ENCODE results near the gene ZNF496. TPM values are rescaled to one million over a fixed set of nuclear protein-coding genes. Genes with fewer than 3 reads are reported as not detected.

ZNF496 gene
- total RNA-seq, 4 donors from 2014 or later, result 34.2 to 47.4 (median 39.7) TPM

DNA sequence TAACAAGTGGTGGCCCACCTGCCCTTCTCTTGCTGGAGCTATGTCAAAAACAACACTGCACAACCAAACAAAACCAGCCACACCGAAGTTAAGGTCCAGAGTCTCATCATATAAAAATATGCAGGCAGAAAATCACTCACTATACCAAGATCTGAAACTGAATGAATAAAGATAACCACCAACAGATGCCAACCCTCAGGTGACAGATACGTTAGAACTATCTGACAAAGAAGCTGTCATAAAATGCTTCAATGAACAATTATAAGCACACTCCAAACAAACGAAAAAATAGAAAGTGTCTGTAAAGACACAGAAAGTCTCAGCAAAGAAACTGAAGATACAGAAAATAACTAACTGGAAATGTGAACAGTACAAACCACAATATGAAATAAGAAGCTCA, 14.0 kb downstream of the ZNF496 start:
- intact Hi-C loops (cut with DNase I; ENCODE audit: low total_unique reads), result no loop called here
- ATAC-seq (no peak), DNase-seq (no peak)
- no peaks in the 10 kb centered on the region for H3K9me3 ChIP-seq
- TF ChIP-seq CTCF (IDR thresholded peaks at IDR 0.05 in 4 of 5, conservative IDR thresholded peaks at IDR 0.05 in 1 of 5) (no peak), POLR2A (IDR thresholded peaks at IDR 0.05) (no peak)
- peaks cover 0 to 45% of the 10 kb centered on the region in 2 donors for H3K36me3 ChIP-seq
- H3K4me3 ChIP-seq, result no peak overlapping the region
- in situ Hi-C loops (cut with MboI; ENCODE audit: low sequenced_read_pairs in 4 of 4), result no loop called here
- no peak overlapping the region for H3K27ac ChIP-seq
- no peaks in the 10 kb centered on the region for H3K4me1 ChIP-seq
- H3K27me3 ChIP-seq, result no peaks in the 10 kb centered on the region

DNA sequence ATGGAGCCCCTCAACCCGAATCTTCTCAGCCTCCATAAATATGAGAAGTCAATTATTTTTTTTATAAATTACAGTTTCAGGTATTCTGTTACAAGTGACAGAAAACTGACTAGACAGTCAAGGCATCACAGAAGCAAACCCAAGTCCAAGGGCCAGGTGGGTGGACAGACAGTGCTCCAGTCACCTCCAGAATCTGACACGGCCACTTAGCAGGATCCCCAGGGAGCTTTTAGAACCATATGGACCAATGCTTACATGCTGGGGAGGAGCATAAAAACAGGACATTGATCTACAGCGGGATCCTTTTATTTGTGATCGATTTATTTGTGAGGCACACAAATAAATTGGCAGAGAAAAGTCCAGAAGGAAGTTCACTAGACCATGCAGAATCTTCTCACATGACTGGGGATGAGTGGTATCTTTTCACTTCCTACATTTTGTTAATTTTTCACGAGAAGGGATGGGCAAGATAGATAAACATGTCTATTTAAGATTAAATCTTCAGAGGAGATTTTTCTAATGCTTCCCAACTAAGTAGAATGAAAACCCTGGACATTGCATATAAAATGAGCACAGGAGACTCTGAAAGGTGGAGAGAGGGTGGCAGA, 15.0 kb downstream of the ZNF496 start:
- intact Hi-C loops (cut with DNase I; ENCODE audit: low total_unique reads), result no loop called here
- ATAC-seq (no peak), DNase-seq (no peak)
- in situ Hi-C loops (cut with MboI; ENCODE audit: low sequenced_read_pairs in 4 of 4), result no loop called here
- Histone ChIP-seq H3K27me3 (no peaks in the 10 kb centered on the region), H3K27ac (no peak overlapping the region), H3K4me1 (no peaks in the 10 kb centered on the region), H3K9me3 (no peaks in the 10 kb centered on the region), H3K36me3 (peaks cover 0 to 35% of the 10 kb centered on the region in 2 donors), H3K4me3 (no peak overlapping the region)
- TF ChIP-seq CTCF (IDR thresholded peaks at IDR 0.05 in 4 of 5, conservative IDR thresholded peaks at IDR 0.05 in 1 of 5) (no peak), POLR2A (IDR thresholded peaks at IDR 0.05) (no peak)

GRCh38 chr1:247304031-247304430, 27.6 kb downstream of the ZNF496 start:
- Histone ChIP-seq H3K4me1 (no peaks in the 10 kb centered on the region), H3K27ac (no peak overlapping the region), H3K4me3 (no peak overlapping the region), H3K36me3 (peaks cover 0 to 82% of the 10 kb centered on the region in 2 donors), H3K27me3 (no peaks in the 10 kb centered on the region), H3K9me3 (no peaks in the 10 kb centered on the region)
- DNase-seq, result no peak
- TF ChIP-seq CTCF (IDR thresholded peaks at IDR 0.05 in 4 of 5, conservative IDR thresholded peaks at IDR 0.05 in 1 of 5), result no peak
- ATAC-seq, result no peak
- in situ Hi-C loops (cut with MboI; ENCODE audit: low sequenced_read_pairs in 4 of 4) (no loop called here), intact Hi-C loops (cut with DNase I; ENCODE audit: low total_unique reads) (no loop called here)

- peaks cover 0 to 74% of the 10 kb centered on the region in 2 donors for H3K36me3 ChIP-seq
- intact Hi-C loops (cut with DNase I; ENCODE audit: low total_unique reads) (no loop called here), in situ Hi-C loops (cut with MboI; ENCODE audit: low sequenced_read_pairs in 4 of 4) (no loop called here)
- no peak for TF ChIP-seq POLR2A (IDR thresholded peaks at IDR 0.05)
- no peak for TF ChIP-seq CTCF (IDR thresholded peaks at IDR 0.05 in 4 of 5, conservative IDR thresholded peaks at IDR 0.05 in 1 of 5)
- H3K4me1 ChIP-seq, result no peaks in the 10 kb centered on the region
- ATAC-seq (no peak), DNase-seq (no peak)
- H3K9me3 ChIP-seq, result no peaks in the 10 kb centered on the region
- H3K4me3 ChIP-seq, result no peak overlapping the region
- H3K27ac ChIP-seq, result no peak overlapping the region
- H3K27me3 ChIP-seq, result no peaks in the 10 kb centered on the region
Measured at GRCh38 chr1:247303216-247303615, 28.5 kb downstream of the ZNF496 start.

DNA sequence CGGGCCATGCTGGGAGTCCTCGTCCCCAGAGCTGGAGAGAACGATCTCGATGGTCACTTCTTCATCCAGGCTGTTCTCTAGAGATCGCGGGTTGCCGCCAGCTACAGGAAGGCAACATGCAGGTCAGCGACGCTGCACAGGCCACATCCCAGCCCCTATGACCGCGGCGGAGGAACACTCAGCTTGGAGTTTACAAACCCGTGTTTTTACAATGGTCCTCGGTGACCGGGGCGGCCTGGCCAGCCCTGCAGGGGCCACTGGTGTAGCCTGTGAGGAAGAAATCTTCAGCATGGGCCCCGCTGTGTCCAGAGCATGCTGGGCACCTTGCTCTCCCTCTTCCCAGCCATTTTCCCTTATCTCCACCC, 30.5 kb downstream of the ZNF496 start:
- no peaks in the 10 kb centered on the region for H3K9me3 ChIP-seq
- no peak for DNase-seq
- peaks cover 0 to 56% of the 10 kb centered on the region in 2 donors for H3K36me3 ChIP-seq
- H3K4me1 ChIP-seq, result no peaks in the 10 kb centered on the region
- H3K27ac ChIP-seq, result no peak overlapping the region
- no peak overlapping the region for H3K4me3 ChIP-seq
- no peaks in the 10 kb centered on the region for H3K27me3 ChIP-seq
- ATAC-seq, result no peak
- TF ChIP-seq POLR2A (IDR thresholded peaks at IDR 0.05), result no peak
- TF ChIP-seq CTCF (IDR thresholded peaks at IDR 0.05 in 4 of 5, conservative IDR thresholded peaks at IDR 0.05 in 1 of 5), result no peak
- in situ Hi-C loops (cut with MboI; ENCODE audit: low sequenced_read_pairs in 4 of 4) (no loop called here), intact Hi-C loops (cut with DNase I; ENCODE audit: low total_unique reads) (no loop called here)

Measured in gastrocnemius medialis (tissue), 4 donors.